Activated gamma-delta T cell (primary cell): ENCODE measurements around the gene MAMSTR.

Experiments used
- DNase-seq: peaks from one replicate; lab custom pipeline; 2025; lab: John Stamatoyannopoulos, UW

Gene MAMSTR

GRCh38 chr19:48664476-48664875 is 55.0 kb downstream of the MAMSTR start:
- no peak for DNase-seq

DNA sequence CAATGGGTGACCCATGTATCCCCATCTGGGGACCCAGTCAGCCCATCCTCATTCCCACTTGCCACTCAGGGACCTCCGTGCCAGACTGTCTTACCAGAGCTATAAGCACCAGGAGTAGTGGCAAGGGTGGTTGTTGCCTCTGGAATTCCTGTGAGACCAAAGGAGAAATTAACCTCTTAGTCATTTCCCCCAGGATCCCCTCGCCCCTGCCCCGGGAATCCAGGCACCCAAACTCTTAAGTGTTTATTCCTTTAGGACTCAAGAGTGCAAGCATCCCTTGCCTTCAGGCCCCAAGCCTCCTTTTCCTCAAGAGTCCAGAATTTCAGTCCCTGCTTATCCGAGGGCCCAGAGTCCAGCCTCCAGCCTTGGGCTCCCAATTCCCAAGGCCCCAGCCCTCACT is 55.9 kb downstream of the MAMSTR start:
- DNase-seq = no peak
